HG02623 (cell line): Measurements from ENCODE around the gene INTS12.

Experiments
- ATAC-seq: cut with Tn5 transposase; IDR thresholded peaks from one replicate; pipeline ENCODE4 v1.9.1; 2021; ENCODE audit warnings: moderate library complexity; ENCODE audit not compliant: unreplicated experiment

Gene INTS12

GRCh38 chr4:105686571-105686970 lies 21.9 kb downstream of the INTS12 start:
- ATAC-seq = no peak

GRCh38 chr4:105683038-105683437 lies 25.5 kb downstream of the INTS12 start:
- no peak for ATAC-seq

- no peak for ATAC-seq
Measured at GRCh38 chr4:105679186-105679585, 29.3 kb downstream of the INTS12 start.

- ATAC-seq = no peak
Measured at GRCh38 chr4:105677709-105678108, 30.8 kb downstream of the INTS12 start.

- ATAC-seq = no peak
Measured at GRCh38 chr4:105674011-105674410, 34.5 kb downstream of the INTS12 start.

- ATAC-seq = no peak
Measured at GRCh38 chr4:105671301-105671700, 37.2 kb downstream of the INTS12 start.

- no peak for ATAC-seq
Measured at GRCh38 chr4:105670684-105671083, 37.8 kb downstream of the INTS12 start.

- no peak for ATAC-seq
Measured at GRCh38 chr4:105666693-105667092, 41.8 kb downstream of the INTS12 start.

- no peak for ATAC-seq
Measured at GRCh38 chr4:105662935-105663675, 45.4 kb downstream of the INTS12 start.

GRCh38 chr4:105661028-105661427 lies 47.5 kb downstream of the INTS12 start:
- no peak for ATAC-seq

- no peak for ATAC-seq
Measured at GRCh38 chr4:105659190-105659589, 49.3 kb downstream of the INTS12 start.

- no peak for ATAC-seq
Measured at GRCh38 chr4:105657117-105657765, 51.2 kb downstream of the INTS12 start.

- ATAC-seq = no peak
Measured at GRCh38 chr4:105652286-105652888, 56.1 kb downstream of the INTS12 start.

GRCh38 chr4:105651884-105652283 lies 56.6 kb downstream of the INTS12 start:
- ATAC-seq = no peak

GRCh38 chr4:105650190-105650589 lies 58.3 kb downstream of the INTS12 start:
- ATAC-seq = no peak

- no peak for ATAC-seq
Measured at GRCh38 chr4:105645440-105645839, 63.0 kb downstream of the INTS12 start.

- ATAC-seq = no peak
Measured at GRCh38 chr4:105644257-105644656, 64.2 kb downstream of the INTS12 start.

GRCh38 chr4:105641845-105642244 lies 66.6 kb downstream of the INTS12 start:
- no peak for ATAC-seq

GRCh38 chr4:105637408-105638176 lies 70.9 kb downstream of the INTS12 start:
- peak; percentile 80 for ATAC-seq

- ATAC-seq = no peak
Measured at GRCh38 chr4:105634402-105635080, 73.9 kb downstream of the INTS12 start.

GRCh38 chr4:105633241-105633640 lies 75.2 kb downstream of the INTS12 start:
- ATAC-seq = no peak
